Ramos (cell line): ENCODE results near the gene SLC39A13.
"Not testable (repeated sequence)": the region's sequence is repeated elsewhere in the genome, so short reads cannot be mapped to it uniquely, and the experiment has no call there.

Source experiments
- in situ Hi-C: fragments of 300-500 bp; cut with MboI; formaldehyde crosslinking; loops from one replicate; pipeline ENCODE4 v1.14.3; 2022; ENCODE audit warnings: low sequenced_read_pairs; ENCODE audit not compliant: unreplicated experiment

The SLC39A13 gene

GRCh38 chr11:47445840-47446239 lies 37.5 kb downstream of the SLC39A13 start:
- in situ Hi-C loops: loop anchor here (25.0 kb wide), 1 partner anchor 584 kb away; no protein-coding TSS in a partner anchor

DNA sequence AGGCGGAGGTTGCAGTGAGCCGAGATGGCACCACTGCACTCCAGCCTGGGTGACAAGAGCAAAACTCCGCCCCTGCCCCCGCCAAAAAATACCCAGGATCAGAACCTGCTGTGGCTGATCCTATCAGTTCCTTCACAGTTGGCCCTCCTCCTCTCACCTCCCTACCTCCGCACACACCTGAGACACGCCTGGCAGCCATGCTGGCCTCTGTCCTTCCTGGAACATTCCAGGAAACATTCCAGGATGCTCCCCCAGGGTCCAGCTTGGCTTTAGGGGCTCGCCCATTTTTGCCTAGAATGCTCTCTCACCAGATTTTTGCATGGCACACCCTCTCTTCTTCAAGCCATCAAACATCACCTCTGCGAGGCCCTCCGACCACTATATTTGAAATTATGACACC lies 38.4 kb downstream of the SLC39A13 start:
- in situ Hi-C loops: loop anchor here (25.0 kb wide), 1 partner anchor 585 kb away; no protein-coding TSS in a partner anchor

DNA sequence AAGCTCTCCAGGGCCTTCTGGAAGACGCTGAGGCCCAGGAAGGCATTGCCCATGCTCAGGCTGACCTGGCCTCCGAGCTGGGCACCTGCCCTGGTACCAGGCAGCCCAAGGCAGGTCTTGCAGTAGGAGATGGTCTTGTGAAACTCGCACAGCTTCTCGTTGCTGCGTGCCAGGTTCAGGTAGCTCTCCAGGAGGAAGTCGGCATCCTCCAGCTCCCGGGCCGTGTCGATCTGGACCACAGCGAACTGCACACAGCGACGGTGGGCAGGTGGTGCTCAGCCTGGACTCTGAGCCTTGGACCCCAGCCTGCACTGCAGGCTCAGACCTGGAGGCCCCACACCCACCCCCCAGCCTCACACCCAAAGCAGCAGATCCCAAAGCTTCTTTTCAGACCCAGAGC lies 39.5 kb downstream of the SLC39A13 start:
- in situ Hi-C loops: loop anchor here (25.0 kb wide), 1 partner anchor 586 kb away; no protein-coding TSS in a partner anchor

DNA sequence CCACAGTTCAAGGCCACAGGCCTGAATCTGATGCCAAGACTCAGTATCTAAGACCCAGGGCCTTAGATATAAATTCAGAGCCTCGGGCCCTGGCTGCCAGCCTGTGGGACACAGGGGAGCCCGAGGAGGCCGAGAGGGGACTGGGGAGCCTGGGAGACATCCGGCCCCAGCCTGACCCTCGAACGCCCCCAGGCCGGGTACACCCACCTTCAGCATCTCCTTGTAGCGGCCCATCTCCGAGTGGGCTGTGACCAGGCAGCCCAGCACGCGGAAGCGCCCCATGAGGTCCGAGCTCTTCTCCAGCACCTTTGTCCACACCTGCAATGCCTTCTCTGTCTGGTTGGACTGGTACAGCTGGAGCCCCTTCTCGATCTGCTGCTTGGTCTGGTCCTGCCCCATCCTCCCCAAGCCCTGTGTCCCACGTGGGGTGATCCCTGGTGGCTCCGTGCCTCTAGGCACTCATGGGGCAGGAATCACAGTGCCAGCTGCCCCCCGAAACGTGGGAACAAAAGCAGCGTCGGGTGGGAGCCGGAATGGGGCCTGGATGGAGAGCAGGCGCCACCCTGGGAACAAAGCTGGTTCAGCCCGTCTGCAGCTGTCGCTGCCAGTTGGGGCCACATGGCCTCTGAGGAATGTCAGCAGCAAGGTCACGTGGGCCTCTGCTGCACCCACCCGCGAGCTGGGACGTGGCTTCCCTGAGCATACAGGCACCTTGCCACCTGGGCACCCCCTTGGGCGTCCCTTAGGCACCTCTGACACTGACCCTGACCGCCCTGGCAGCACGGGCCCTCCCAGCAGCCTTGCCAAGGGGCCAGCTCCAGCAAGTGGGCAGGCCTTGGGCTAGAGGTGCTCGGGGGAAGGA lies 40.4 kb downstream of the SLC39A13 start, which contains the start of gene RAPSN:
Gene RAPSN, minus strand, starts transcription at position 571 of the 862 bp plus-strand sequence. Its CDS starts 172 bp downstream, at position 399.
- in situ Hi-C loops: loop anchor here (25.0 kb wide), 1 partner anchor 586 kb away; no protein-coding TSS in a partner anchor

DNA sequence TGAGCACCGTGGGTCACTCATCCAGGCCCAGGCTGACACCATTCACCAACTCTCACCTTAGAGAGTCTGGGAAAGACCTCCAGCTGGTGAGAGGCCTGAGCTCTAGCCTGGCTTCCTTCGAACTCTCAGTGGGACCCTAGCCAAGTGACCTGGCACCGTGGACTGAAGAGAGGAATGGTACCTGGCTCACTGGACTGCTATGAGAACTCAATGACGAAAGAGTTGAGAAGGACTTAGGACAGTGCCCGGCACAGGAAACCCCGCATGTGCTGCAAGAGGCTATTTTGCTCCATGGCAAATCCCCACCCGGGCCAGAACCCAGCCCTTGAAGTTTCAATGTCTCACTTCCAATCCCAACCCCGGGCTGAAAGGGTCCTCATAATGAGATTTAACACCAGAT lies 41.2 kb downstream of the SLC39A13 start:
- in situ Hi-C loops: loop anchor here (25.0 kb wide), 1 partner anchor 587 kb away; no protein-coding TSS in a partner anchor

DNA sequence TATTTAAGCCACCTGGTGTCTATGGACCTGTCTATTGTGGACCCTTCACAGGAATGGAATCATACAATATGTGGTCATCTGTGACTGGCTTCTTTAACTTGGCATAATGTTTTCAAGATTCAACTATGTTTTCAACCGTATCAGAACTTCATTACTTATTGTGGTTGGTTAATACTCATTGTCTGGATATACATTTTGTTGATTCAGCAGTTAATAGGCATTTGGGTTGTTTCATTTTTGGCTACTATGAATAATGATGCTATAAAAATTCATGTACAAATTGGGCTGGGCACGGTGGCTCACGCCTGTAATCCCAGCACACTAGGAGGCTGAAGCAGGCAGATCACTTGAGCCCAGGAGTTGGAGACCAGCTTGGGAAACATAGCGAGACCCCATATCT lies 43.0 kb downstream of the SLC39A13 start:
- in situ Hi-C loops: no loop called here

- in situ Hi-C loops: no loop called here
Measured at GRCh38 chr11:47451990-47452389, 43.6 kb downstream of the SLC39A13 start.

- in situ Hi-C loops: no loop called here
Measured at GRCh38 chr11:47453365-47453764, 45.0 kb downstream of the SLC39A13 start.

GRCh38 chr11:47454258-47454671 lies 45.9 kb downstream of the SLC39A13 start:
- in situ Hi-C loops: not testable (repeated sequence)

GRCh38 chr11:47460571-47461235 lies 52.3 kb downstream of the SLC39A13 start:
- in situ Hi-C loops: no loop called here

DNA sequence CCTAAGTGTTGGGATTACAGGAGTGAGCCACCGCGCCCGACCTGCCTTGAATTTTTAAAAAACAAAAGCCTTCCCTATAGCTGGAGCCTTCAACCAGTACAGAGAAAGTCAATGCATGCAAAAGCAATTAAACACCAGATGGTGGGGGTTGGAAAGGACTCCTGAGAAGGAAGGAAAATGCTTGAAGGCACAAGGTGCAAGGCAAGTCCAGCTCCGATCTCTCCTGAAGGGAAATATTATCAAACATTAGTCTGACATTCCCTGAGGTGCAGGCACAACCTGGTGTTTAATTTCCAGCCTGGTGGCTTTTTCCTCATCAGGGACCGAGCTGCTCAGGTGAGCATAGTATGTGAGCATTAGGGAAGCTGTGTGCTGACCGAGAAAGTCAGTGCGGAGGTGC lies 53.5 kb downstream of the SLC39A13 start:
- in situ Hi-C loops: no loop called here

GRCh38 chr11:47464483-47464882 lies 56.1 kb downstream of the SLC39A13 start:
- in situ Hi-C loops: no loop called here
